IPS DF 19.7 (cell line): ENCODE results near the gene SLC4A7.
A peak's percentile ranks its signal among the peaks of the same experiment; 100 is the strongest.
"Not testable (repeated sequence)": the region's sequence is repeated elsewhere in the genome, so short reads cannot be mapped to it uniquely, and the experiment has no call there.

Experiments
- DNase-seq: peaks from one replicate; pipeline ENCODE4 v3.0.0-alpha.2; 2013; ENCODE audit warnings: low read depth, low spot score

Gene SLC4A7

DNA sequence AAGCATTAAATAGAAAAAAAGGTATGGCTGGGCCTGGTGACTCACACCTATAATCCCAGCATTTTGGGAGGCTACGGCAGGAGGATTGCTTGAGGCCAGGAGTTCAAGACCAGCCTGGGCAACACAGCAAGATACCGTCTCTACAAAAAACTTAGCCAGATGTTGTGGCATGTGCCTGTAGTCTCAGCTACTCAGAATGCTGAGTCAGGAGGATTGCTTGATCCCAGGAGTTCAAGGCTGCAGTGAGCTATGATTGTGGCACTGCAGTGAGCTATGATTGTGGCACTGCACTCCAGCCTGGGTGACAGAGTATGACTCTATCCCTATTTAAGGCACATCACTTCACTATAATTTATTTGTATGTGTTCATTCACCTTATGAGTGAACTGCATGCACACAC lies 54.3 kb downstream of the SLC4A7 start:
- no peak for DNase-seq

DNA sequence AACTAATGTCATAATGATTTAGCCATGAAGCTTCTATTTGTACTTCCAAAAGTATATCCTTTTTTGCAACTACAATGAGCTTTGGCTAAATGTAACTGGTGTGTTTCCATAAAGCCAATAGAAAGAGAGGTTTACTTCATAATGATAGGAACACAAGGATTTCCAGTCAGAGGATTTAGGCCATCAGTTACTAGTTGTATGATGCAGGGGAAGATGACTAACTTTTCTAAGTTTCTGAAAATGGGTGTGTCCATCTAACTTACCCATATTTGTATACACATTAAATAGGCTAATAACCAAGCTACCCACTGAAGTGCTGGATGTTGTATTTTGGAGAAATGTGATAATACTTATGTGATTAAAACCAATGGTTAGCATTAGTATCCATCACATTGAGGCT lies 55.7 kb downstream of the SLC4A7 start:
- no peak for DNase-seq

DNA sequence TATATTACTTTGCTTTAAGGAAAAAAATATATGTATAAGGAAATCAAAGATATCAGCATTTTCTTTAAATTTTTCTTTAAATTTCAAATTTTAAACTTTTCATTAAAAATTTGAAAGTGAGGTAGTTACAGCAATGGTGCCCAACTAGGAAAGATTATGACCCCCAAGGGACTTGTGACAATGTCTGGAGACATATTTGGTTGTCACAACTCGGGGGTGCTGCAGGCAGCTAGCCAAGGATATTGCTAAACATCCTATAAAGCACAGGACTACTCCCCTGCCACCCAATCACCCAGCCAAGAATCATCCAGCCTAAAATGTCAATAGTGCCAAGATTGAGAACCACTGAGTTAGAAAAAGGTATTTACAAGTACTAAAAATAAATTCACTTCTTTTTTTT lies 57.3 kb downstream of the SLC4A7 start:
- no peak for DNase-seq

DNA sequence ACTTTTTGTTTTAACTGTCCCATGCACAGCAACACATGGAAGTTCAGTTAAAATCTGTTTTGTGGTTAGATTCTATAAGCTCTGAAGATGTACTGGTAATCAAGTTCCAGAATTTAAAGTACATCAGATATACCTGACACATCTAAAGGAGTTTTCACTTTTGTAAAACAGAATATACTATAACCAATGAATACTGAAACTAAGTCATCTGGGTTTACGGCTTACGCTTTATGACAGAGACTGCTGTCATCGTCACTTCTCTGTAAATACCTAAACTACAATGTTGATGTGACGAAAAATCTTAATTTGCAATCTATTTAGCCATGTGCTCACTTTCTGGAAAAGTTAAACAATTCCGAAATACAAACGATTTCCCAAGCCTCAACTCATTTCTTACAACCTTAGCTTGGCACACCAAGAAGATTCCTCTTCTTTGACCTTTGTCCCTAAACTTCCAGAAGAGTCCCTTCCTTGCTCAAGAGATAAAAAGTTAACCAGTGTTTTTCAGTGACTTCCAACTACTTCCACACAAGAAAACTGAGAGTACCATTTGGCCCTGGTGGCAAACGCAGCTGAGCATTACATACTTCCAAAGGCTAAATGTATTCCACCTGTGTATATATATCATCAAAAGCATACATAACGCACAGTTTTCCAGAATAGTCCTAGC lies 58.2 kb downstream of the SLC4A7 start:
- no peak for DNase-seq

DNA sequence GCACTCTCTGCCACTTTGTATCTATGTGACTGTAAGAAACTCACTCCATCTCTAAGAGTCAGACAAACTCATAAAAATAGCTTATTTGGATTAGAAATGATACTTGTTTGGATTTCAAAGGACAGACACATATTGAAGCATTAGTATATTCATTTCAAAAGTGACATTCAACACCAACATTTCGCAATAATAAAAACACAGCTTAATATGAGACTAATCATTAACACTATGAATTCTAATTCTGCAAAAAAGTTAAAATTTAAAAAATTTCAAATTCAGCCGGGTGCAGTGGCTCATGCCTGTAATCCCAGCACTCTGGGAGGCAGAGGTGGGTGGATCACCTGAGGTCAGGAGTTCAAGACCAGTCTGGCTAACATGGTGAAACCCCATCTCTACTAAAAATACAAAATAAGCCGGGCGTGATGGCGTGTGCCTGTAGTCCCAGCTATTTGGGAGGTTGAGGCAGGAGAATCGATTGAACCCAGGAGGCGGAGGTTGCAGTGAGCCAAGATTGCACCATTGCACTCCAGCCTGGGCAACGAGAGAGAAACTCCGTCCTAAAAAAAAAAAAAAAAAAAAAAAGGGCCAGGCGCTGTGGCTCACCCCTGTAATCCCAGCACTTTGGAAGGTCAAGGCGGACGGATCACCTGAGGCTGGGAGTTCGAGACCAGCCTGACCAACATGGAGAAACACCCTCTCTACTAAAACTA lies 59.2 kb downstream of the SLC4A7 start:
- not testable (repeated sequence) for DNase-seq

DNA sequence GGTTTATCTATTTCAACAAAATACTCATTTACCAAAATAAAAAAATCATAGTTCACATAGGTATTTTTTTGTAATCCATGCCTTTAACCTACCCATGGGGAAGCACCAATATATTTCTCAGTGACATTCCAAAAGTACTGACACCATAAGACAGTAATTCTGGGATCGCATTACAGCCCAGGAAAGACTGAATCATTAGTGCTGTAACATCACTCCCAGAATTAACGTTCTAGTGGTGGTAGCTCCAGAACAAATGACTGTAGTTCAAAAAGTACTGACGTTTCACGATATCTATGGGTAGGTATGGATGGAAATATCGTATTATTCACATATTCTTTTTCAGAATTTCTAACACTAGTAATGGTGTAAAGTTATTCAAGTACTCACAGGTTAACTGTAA lies 60.7 kb downstream of the SLC4A7 start:
- DNase-seq, result no peak

DNA sequence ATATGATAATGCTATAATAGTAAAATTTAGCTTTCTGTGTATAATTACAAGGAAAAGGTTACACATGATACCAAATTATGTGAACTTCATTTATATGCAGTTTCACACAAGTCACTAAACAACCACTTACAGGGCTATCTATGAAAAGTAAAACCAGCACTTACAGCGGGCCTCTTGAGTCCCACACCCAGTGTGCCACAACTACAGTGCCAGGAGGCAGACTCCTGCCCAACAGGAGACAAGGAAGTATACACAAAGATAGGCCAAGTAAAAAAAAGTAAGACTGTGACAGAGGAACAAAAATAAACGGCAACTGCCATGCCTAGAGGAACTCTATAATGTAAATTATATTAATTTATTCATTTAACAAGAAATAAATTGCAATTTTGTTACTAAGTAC lies 61.6 kb downstream of the SLC4A7 start:
- DNase-seq, result no peak

DNA sequence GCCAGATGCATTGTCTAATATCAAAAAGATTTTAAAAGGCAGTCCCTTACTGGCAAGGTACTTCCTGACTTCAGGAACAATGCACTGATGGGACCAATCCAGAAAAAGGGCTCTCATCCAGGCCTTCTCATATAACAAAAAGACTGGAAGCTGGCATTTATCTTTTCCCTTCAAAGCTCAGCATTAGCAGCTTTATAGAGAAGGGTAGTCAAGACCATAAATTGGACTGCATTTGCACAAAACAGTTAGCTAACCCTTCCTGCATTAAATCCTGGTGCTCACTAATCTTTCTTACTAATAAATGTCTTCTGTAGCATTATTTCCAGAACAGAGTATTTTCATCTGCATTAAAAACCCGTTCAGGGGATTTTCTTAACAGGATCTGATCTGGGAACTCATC lies 69.0 kb downstream of the SLC4A7 start:
- no peak for DNase-seq

DNA sequence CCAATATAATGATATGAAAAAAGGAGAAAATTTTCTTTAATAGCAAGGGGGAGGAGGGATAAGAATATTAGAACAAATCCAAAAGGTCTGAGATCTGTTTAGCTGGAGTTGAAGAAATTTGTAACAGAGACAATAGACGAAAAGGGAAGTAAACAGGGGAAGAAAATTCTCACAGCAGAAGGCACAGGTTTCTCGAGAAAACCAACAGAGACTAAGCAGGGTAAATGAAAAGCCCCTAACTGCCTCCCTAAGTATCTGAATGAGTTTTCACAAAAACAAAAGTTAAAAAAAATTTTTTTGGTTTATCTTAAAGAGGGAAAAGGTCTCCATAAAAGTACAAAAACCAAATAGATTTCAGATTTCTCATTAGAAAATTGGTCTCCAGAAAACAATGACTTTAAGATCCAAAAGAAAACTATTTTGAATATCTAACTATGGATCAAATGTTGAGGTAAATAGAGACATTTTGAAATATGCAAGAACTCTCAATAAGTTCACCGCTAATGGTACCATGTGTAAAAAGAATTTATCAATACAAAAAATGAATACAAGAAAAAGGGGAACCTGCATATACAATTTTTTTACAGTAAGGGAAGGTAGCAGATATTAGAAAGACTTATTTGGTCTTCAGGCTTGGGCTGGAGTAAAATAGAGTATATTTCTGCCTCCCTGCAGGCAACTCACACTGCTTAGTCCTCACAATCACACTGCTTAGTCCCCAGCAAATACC lies 91.1 kb downstream of the SLC4A7 start:
- DNase-seq, result no peak

DNA sequence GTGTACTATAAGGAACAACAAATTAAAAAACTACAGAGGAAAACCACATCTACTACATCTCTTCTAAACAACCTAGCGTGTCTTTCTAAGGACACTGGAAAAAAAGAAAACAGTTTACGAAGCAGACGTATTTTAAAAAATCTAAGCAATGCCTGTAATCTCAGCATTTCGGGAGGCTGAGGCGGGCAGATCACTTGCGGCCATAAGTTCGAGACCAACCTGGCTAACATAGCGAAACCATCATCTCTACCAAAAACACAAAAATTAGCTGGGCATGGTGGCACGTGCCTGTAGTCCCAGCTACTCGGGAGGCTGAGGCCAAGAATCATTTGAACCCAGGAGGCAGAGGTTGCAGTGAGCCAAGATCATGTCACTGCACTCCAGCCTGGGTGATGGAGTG lies 91.8 kb downstream of the SLC4A7 start:
- not testable (repeated sequence) for DNase-seq

DNA sequence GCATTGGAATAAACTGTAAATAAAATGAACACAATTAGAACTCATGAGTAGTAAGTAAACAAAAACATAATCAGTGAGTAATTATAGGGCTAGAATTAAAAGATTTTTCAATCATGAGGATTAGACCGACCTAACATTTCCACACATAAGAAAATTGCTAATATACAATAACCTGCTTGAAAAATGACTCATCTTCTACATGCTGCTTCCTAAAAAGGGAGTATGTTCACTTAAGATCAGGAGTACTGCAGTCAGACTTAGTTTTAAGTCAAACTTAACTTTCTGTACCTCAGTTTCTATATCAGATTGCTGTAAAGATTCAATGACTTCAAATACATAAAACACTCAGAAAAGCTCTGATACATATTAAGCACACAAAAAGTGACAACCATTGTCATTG lies 92.4 kb downstream of the SLC4A7 start:
- DNase-seq, result no peak

DNA sequence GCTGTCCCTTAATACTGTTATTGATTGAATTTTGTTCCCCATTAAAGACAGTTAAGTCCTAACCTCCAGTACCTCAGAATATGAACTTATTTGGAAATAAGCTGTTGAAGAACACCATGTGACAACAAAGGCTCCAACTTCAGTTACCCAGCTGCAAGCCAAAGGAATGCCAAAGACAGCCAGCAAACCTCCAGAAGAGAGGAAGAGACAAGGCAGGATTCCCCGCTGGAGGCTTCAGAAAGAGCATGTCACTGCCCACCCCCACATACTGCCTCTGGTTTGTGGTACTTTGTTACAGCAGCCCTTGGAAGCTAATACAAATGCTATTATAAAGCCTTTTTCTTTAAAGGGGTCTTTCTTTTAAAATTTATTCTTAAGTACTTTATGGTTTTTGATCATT lies 96.6 kb downstream of the SLC4A7 start:
- no peak for DNase-seq

DNA sequence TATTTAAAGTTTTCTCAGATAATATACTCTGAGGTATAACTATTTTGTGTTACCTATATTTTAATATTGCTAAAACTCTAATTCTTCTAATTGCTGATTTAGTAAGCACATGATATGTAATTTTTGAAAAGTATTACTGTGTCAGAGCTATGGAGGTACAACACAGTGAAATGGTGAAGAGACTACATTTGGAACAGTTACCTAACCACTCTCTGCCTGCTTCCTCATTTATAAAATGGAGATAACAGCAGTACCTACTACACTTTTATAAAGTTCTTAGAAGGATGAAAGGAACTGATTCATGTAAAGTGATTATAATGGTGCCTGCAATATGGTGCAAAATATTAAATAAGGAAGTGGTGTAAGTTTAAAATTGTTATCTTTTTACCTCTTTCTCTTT lies 98.7 kb downstream of the SLC4A7 start:
- no peak for DNase-seq

DNA sequence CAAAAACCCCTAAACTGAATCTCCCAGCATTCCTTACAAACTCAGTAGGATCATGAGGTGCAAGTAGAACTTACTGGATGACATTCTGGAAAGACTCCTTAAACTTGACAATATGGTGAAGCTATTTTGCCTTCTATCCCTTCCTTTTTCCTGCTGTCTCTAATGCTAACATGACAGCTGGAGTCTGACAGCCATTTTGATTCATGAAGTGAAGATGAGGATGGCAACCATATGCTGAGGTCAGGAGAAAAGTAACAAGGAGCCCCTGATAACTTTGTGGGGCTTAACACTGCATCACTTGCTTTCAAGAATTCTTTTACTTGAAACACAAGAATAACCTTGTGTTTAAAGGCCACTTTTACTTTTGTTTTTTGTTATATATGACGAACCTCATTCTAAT lies 100.0 kb downstream of the SLC4A7 start:
- no peak for DNase-seq

DNA sequence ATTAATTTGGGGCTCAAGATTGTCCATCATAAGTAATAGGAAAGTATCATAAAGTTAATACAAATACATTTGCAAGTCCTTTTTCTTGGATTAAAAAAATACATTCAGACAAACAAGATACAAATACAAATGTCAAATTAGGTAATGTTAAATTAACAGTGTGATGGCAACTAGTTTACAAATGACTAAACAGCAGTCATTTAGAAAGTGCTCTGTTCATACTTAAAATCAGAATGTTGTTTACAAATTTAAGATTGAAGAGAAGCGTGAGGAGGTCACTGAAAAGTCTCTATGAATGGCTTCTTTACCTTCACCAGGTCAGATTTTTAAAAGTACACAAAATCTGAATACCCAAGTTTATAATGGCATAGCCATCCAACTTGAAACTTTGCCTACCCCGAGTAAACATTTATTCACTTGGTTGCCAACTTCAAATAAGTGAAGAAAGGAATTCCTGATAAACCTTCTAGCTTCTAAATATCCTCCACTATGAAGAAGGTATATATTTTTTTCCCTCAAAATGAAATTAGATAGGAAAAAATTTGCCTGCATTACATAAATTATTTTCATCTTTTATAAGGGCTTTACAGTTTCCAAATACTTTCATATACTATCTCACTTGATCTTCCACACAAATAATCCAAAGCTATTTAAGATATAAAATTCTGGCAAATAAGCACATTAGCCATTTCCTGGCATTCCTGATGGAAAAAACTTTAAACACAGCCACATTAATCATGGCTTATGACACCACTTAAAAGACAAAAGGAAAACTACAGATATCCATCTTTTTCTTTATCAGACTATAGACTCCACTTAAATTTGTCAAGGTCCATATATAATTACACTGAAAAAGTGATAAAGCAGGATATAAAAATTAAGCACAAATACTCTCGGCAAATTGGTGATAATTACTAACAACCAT lies 103.5 kb downstream of the SLC4A7 start:
- DNase-seq, result no peak

DNA sequence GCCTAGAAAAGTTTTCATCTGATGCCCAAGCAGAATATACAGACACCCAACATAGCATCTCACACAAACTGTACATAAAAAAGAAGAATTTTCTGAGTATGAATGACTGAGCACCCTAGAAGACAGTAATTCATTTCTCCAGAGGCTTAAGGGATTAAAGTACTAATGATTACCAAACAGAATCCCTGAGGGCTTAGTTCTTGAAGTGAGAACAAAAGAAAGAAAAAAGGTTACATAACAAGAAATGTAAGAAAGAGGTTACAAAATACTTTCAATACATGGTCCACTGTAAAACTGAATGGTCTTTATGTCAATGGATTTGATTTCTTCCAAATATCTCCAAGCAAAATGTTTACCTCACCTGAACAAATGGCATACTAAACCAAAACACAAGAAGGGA lies 105.9 kb downstream of the SLC4A7 start:
- no peak for DNase-seq

DNA sequence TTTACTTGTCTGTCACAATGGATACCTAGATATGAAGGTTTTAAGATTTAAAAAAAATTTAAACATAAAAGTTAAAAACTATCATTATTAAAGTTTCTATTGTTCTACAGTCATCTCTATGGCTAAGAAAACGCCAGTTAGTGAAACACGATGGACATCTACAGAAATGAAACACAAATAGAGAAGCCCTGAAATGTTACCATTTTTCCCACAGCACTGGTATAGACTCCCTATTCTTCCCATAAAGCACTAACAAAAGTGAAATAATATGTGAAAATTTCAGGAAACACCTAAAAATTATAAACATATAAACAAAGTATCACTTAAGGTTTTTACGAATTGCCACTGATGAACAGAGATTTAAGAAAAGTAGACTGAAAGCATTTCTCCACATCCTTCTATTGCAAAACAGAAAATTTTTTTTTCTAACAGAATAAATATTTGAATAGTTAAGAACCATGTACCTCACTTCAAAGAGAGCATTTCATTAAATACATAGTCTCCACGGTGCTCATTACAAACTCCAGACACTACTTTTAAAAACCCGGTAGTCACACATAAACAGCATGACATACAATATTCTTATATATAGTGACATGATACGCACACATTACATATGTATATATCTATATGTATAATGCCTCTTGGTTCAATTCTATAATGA lies 107.9 kb downstream of the SLC4A7 start:
- DNase-seq, result no peak

DNA sequence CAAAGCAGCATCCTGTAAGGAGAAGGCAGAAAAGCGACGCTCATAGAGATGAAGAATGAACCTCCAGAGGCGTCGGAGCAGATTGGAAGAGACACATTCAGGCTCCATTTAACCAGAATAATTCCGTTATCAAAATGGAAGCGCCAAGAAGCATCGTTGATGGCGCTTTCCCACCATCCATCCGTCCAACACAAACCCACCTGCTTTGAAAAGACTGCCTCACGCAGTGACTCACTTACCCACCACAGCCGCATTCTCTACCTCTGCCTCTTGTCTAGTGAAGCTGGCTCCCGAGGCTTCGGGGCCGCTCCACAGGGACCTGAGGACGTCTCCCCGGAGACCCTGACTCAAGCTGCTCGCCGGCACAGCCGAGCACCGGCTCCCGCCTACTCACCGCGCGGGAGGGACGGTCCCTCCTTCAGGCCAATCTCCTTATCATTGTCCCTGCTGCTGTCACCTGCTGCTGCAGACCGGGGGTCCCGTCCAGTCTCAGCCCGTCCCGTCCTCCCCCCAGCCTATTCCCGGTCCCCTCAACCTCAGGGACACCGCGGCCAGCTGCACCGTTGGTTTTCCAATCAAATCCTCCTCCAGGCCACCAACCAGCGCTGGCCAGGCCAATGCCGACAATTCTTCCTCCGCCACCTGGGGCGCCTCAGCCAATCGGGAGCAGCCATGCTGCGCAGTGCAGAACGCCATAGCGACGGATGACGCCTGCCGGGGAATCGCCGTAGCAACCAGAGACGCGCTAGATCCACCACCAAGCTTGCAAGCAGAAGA lies 115.2 kb downstream of the SLC4A7 start, which contains the start of gene NEK10:
TSS of gene NEK10 (minus strand) at position 553 of the 777 bp plus-strand sequence. CDS start 16,501 bp downstream, outside the sequence.
- DNase-seq, result peak; percentile 78

DNA sequence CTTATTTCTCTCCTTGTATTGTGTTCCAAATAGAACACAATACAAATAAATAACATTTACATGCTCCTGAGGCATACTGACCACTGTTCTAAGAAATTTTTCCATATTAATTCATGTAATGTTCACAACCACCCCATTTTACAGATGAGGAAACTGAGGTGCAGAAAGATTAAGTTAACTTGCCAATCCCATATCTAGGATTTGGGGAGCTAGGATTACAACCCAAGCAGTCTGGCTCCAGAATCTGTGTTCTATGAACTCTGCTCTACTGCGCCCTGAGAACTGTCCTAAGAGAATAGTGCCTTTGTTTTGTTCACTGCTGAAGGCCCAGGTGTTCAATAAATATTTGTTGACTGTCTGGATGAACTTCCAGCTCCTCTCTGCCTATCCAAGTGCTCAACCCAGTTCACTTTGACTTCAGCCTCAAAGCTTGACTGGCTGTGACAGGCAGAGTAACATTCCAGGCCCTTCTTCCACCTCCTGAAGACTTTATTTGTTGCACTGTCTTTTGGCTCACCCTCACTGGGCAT lies 118.1 kb downstream of the SLC4A7 start:
- no peak for DNase-seq
